Large intestine (tissue), 1 donor: ENCODE measurements around the gene PON2. TPM values are rescaled to one million over a fixed set of nuclear protein-coding genes. Genes with fewer than 3 reads are reported as not detected.

Experiments
- polyA plus RNA-seq: library from polyadenylated mRNA; unstranded; fragments of 120-200 nt; gene quantifications from one replicate; pipeline ENCODE4 v1.2.1, GENCODE V29; 2013

PON2 gene
- polyA plus RNA-seq, 1 donor = 363 TPM

Other genes with a start within 250 kb of the PON2 start
- gene PON1, start 110.5 kb downstream of the PON2 start, polyA plus RNA-seq = 2.3 TPM
- 10.6 TPM for gene PON3, start 38.7 kb downstream of the PON2 start, polyA plus RNA-seq
- gene ASB4, start 50.9 kb upstream of the PON2 start, polyA plus RNA-seq = 0.33 TPM
- gene PDK4, start 161.5 kb upstream of the PON2 start, polyA plus RNA-seq = 13.6 TPM